HG02798 (cell line): ENCODE results near the gene REEP3.
A peak's percentile ranks its signal among the peaks of the same experiment; 100 is the strongest.
"Not testable (repeated sequence)": the region's sequence is repeated elsewhere in the genome, so short reads cannot be mapped to it uniquely, and the experiment has no call there.

Experiments used
- ATAC-seq: cut with Tn5 transposase; IDR thresholded peaks from one replicate; pipeline ENCODE4 v1.9.1; 2021; ENCODE audit warnings: mild to moderate bottlenecking; ENCODE audit not compliant: unreplicated experiment, poor library complexity

The REEP3 gene

GRCh38 chr10:63520500-63521415, at the start of gene REEP3:
Gene REEP3 (plus strand): TSS chr10:63521401. CDS start chr10:63521546, 145 bp downstream.
- ATAC-seq: peak; percentile 79

GRCh38 chr10:63474488-63474887, 46.7 kb upstream of the REEP3 start:
- ATAC-seq: no peak

- ATAC-seq: no peak
Measured at GRCh38 chr10:63477927-63478326, 43.3 kb upstream of the REEP3 start.

- no peak for ATAC-seq
Measured at GRCh38 chr10:63478564-63478963, 42.6 kb upstream of the REEP3 start.

- no peak for ATAC-seq
Measured at GRCh38 chr10:63480237-63480636, 41.0 kb upstream of the REEP3 start.

- ATAC-seq: no peak
Measured at GRCh38 chr10:63481815-63482421, 39.3 kb upstream of the REEP3 start.

- ATAC-seq: no peak
Measured at GRCh38 chr10:63483983-63484382, 37.2 kb upstream of the REEP3 start.

- ATAC-seq: no peak
Measured at GRCh38 chr10:63487990-63488389, 33.2 kb upstream of the REEP3 start.

- ATAC-seq: no peak
Measured at GRCh38 chr10:63489838-63490237, 31.4 kb upstream of the REEP3 start.

GRCh38 chr10:63491588-63492316, 29.4 kb upstream of the REEP3 start:
- no peak for ATAC-seq

GRCh38 chr10:63492317-63492690, 28.9 kb upstream of the REEP3 start:
- not testable (repeated sequence) for ATAC-seq

GRCh38 chr10:63493004-63493403, 28.2 kb upstream of the REEP3 start:
- no peak for ATAC-seq

- no peak for ATAC-seq
Measured at GRCh38 chr10:63494951-63495350, 26.2 kb upstream of the REEP3 start.

- no peak for ATAC-seq
Measured at GRCh38 chr10:63496561-63496960, 24.6 kb upstream of the REEP3 start.

GRCh38 chr10:63497321-63497720, 23.9 kb upstream of the REEP3 start:
- ATAC-seq: no peak

GRCh38 chr10:63498665-63499064, 22.5 kb upstream of the REEP3 start:
- no peak for ATAC-seq

- ATAC-seq: not testable (repeated sequence)
Measured at GRCh38 chr10:63500551-63500950, 20.6 kb upstream of the REEP3 start.

GRCh38 chr10:63501954-63502353, 19.2 kb upstream of the REEP3 start:
- no peak for ATAC-seq

- ATAC-seq: no peak
Measured at GRCh38 chr10:63502832-63503231, 18.4 kb upstream of the REEP3 start.

GRCh38 chr10:63503395-63503794, 17.8 kb upstream of the REEP3 start:
- ATAC-seq: no peak
